HG03520 (cell line): Measurements from ENCODE around the gene NHERF1.

ENCODE experiments used
- ATAC-seq: cut with Tn5 transposase; IDR thresholded peaks from one replicate; pipeline ENCODE4 v1.9.1; 2021; ENCODE audit warnings: mild to moderate bottlenecking, moderate library complexity; ENCODE audit not compliant: unreplicated experiment

Gene NHERF1

GRCh38 chr17:74782571-74782970, 34.1 kb downstream of the NHERF1 start:
- no peak for ATAC-seq

GRCh38 chr17:74784125-74784810, 35.8 kb downstream of the NHERF1 start:
- no peak for ATAC-seq

DNA sequence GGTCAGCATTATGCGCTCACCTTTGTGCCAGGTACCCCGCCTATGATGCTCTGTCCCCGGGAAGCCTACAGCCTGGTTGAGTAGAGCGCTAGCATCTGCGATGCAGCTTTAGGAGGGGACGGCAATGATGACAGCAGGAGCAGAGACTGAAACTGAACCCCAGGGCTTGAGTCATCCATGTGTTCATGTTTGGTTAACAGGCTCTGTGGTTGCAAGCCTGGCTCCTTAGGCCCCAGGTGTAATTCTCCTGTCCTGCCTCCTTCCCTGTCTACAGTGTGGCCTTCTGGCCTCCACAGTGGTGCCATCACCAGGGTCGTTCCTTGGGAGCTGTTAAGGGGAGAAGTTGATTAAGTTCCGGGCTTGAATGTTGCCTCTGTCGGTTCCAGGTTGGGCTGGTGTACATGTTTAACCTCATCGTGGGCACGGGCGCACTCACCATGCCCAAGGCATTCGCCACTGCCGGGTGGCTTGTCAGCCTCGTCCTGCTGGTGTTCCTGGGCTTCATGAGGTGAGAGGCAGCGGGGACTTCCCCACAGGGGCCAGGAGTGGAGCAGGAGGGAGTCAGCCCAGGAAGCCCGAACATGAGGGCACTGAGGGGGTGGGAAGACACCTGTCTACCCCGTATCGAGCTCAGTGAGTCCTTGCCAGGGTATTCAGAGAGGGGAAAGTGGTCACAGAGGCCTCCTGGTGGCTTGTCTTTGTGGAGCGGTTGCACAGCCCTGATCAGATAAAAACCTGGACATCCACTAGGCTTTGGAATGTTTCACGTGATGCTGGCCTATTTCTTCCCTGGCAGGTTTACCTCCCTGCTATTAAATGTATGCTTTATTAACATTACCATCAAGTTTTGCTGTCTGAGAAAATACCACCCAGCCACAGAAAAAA, 36.9 kb downstream of the NHERF1 start:
- no peak for ATAC-seq

GRCh38 chr17:74785981-74786360, 37.5 kb downstream of the NHERF1 start:
- no peak for ATAC-seq

DNA sequence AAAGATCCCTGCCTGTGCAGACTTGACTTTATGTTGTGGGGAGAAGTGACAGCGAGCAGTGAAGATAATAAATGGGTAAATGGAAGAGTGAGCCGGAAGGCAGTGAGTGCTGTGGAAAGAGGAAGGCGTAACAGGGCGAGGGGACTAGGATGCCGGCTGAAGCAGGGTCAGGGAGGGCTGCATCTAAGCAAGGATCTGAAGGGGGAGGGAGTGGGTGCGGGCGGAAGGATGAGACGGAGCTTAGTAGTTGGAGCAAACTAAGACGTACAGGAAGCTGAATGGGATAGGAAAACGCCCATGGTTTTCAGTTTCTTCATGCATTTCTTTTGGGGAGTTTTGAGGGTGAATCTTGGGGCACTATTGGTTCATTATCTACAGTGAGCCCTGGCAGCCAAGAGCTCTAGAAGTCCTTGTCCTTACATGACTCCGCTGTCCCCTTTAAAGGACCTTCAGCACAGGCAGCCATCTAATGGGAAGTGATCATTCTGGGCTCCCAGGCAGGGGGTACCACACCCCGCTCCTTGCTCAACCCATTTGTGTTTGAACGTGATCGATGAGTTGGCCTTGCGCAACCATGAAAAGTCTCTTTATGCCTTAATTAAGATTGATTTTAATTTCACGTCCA, 38.1 kb downstream of the NHERF1 start:
- ATAC-seq: no peak

DNA sequence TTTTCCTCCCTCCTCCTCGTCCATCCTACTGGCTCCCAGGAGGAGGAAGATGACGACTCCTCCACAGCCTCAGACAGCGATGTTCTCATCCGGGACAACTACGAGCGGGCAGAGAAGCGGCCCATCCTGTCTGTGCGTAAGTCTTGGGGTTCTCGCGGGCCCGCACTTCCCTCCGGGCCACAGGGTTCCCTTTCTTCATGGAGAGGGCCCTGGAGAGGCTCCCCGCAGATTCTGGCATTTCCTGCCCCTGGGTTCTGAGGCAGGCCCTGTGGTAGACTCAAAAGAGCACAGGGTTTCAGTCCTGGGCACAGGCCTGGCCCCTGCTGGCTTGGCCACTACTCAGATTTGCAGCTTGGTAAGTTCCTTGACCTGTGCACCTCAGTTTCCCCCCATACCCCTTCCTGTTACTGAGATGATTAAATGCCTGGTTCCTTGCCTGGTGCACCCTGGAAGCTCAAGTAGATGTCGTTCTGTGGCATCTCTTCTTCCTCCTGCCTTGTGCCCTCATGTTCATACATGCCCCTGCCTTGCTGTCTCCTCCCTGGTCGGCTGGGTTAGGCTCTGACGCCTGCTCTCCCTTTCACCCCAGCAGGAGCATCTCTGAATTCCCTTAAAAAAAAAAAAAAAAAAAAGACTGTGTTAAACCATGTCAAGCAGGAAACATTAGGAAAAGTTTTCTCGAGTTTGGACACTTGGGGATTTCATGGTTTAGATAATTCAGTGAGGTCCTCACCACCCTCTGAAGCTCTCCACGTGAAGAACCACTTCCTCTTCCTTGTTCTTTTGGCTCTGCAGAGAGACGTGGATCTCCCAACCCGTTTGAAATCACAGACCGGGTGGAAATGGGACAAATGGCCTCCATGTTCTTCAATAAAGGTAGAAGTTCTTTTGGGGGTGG, 42.0 kb downstream of the NHERF1 start:
- ATAC-seq: no peak

DNA sequence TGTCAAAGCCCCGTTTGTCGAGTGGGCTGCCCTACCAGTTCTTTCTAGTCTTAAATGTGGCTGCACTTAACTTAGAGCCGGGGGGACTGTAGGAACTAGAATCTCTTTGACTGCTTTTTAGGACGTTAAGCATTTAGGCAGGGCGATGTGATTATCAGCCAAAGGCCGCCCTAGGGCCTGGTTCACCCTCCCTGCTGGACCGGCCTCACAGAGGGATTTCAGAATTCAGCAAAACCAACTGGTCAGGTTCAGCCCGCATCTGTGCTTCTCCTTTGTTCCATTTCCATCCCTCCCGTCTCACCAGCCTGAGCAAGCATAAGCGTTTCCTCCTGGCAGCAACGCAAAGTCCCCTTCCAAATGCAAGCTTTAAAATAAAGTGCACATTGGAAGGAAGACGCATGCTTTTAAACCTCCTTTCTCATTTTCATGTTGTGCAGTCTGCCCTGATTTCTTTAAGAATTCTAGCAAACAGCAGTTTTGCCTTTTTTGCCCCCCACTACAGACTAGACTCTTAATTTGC, 44.2 kb downstream of the NHERF1 start:
- no peak for ATAC-seq

GRCh38 chr17:74795327-74796020, 47.0 kb downstream of the NHERF1 start:
- no peak for ATAC-seq

DNA sequence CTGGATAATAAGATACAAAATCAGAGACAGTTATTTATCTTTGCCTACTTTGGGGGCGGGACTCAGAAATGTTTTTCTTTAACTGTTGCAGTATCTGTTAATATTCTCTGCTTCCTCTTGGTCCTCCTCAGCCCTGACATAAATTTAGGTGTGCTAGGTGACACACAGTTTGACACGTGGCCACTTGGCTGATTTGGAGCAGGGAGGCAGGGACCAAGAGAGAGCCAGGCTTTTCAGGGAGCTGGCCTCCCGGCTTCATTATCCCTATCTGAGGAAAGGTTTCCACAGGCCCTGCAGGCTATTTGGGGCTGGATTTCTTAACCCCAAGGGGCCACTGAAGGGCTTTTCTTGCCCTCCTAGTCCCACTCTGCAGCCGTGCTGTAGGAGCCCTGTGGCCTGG, 47.8 kb downstream of the NHERF1 start:
- ATAC-seq: no peak

DNA sequence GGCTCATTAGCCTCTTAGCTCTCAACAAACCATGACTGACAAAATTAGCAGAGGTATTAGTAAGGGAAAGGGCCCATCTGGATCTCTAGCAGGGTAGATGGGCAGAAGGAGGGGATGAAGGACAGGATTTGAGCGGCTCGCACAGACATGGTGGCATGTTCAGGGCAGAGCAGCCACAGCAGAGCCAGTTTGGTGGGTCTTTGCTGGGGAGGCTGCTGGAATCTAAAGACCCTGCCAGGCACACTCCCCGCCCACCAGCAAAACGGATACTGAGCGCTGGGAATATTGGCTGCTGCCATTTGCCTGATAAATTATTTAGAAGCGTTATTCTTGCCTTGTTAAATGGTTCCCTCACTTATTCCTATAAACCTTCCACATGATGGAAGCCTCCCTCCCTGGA, 48.4 kb downstream of the NHERF1 start:
- ATAC-seq: no peak

DNA sequence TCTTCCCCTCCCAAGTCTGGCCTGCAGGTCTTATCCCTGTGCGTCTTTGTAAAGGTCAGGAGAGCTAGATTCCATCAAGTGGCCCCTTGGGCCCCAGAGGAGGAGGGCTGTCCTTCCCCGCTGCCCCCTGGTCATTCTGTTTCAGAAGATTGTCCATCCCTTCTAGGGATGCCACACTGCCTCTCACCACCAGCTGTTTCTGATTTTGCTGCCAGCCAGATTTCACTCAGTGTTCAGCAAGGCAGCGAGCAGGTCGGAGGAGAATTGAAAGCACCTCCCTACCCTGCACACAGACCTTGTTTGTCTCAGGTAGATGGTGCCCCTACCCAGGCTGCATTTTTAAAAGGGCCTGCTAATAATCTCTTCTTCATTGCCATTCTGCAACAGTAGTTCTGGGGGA, 49.4 kb downstream of the NHERF1 start:
- no peak for ATAC-seq

GRCh38 chr17:74798239-74798707, 49.8 kb downstream of the NHERF1 start:
- no peak for ATAC-seq

DNA sequence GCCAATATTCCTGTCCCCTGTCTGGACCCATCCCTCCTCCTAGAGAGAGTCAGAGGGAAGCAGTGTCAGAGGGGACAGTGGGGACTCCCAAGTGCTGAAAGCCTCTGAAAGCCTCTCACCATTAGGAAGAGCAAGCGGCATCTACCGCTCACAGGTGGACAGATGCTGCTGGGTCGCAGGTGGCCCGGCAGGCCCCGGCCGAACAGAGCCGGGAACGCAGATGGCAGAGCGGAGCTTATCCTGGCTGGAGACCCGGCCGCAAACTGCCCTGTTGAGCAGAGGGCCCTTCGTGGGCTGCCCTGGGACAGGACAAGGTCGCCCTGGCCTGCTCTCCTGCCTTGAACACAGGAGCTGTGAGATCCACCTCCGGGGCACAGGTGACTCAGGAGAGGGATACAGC, 50.7 kb downstream of the NHERF1 start:
- no peak for ATAC-seq

DNA sequence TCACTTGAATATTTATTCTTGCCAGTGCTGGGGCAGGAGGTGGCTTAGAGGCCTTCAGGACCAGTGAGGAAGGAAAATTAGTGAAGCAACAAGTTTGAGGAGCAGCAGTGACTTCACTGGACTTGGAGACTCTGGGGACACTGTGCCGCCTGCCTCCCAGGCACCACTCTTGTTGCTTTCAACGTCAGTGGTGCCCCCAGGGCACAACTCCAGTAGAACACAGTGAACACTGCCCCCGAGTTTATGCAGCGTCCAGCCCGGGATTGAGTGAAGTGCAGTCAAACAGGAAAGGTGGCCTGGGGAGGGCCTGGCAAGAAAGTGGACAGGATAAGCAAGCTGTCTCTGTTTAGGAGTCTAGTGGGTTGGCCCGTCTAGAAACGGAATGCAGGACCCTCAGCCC, 52.1 kb downstream of the NHERF1 start:
- ATAC-seq: no peak

- ATAC-seq: no peak
These were observed 53.5 kb downstream of the NHERF1 start for GRCh38 chr17:74801896-74802295.

DNA sequence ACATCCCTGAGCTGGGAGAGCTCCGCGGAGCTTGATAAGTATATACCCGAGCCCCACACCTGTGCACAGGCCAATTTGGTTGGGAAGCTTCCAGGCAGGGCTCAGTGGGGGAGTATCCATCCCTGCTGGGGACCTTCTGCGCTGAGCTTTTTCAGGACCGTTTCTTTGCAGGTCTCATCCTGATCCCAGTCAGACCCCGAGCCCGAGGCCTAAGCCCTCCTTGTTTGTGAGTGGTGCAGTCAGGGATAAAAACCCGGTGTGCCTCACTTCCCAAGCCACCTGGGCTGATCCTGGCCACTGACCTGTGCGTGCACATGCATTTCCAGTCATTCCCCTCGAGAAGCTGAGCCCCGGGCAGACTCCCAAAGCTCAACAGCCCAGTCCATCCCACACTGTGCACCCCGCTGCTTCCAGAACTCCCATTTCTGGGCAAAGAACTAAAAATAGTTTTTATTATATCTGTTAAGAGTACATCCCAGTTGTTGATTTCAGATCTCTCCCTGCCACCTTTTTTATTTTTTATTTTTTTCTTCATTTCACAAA, 55.0 kb downstream of the NHERF1 start:
- no peak for ATAC-seq

- no peak for ATAC-seq
These were observed 55.5 kb downstream of the NHERF1 start for GRCh38 chr17:74803971-74804370.

DNA sequence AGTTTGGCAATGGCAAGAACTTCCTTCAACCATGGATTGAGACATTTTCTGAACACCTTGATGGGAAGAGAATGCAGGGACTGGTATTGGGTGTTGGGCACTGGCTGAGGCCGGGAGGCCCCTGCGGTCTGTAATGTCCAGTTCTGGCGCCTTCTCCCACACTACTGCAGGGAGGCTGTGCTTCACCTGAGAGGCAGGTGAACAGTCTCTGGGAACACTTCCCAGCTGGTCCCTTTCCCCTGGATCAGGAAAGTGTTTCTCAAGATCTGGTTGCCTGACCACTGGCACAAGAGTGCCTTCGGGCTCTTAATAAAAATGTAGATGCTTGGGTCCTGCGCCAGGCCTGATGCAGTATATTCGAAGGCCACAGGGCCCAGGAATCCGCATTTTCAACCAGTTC, 56.3 kb downstream of the NHERF1 start:
- no peak for ATAC-seq

- ATAC-seq: no peak
These were observed 57.2 kb downstream of the NHERF1 start for GRCh38 chr17:74805591-74805991.

DNA sequence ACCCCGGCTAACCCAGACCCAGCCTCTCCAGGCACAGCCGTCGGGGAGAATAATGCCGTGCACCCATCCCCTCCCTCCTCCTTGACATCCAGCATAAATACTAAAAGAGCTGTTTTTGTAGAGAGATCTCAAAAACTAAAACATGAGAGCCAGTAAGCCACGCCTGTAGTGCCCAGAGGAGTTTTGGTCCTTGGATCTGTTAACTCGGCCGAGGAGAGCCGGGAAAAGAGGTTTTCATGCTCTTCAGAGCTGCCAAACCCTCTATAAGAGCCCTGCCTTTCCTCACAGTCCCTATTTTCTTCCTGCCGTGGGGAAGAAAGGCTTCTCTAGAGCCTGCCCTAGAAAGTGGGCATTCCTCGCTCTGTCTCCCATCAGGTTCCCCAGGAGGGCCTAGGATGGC, 57.9 kb downstream of the NHERF1 start:
- ATAC-seq: no peak
